NK-92 (cell line): ENCODE measurements around the gene C3orf49.

Experiments
- DNase-seq: peaks from one replicate; lab custom pipeline; 2025; ENCODE audit not compliant: unreplicated experiment; lab: John Stamatoyannopoulos, UW

C3orf49 gene

DNA sequence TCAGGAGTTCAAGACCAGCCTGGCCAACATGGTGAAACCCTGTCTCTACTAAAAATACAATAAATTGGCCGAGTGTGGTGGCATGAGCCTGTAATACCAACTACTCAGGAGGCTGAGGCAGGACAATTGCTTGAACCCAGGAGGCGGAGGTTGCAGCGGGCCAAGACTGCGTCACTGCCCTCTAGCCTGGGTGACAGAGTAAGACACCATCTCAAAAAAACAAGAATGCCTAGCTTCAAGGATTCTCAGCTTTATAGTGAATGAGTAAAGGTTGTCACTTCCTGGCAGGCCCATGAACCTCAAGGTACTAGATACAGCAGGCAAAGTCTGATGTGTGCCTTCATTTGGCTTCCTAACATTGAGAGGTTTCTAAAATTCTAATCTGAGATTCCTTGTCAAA is 30.1 kb downstream of the C3orf49 start:
- no peak for DNase-seq

DNA sequence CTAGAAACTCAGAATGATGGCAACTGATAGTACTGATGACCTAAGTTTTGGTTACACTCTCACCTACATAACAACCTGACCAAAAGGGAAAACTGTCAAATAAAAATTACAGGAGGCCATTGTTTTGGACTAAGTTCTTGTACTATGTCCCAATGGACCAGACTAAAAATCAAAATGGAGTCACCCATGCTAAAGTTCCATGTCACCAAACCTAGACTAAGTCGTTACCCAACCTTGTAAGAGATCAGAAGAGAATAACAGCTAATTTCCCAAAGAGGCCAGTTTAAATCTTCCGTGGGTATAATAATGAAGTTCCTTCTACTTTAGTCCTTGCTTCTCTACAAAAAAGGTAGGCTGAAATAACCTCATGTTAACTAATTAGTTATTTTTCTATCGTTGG is 32.2 kb downstream of the C3orf49 start:
- DNase-seq, result no peak

DNA sequence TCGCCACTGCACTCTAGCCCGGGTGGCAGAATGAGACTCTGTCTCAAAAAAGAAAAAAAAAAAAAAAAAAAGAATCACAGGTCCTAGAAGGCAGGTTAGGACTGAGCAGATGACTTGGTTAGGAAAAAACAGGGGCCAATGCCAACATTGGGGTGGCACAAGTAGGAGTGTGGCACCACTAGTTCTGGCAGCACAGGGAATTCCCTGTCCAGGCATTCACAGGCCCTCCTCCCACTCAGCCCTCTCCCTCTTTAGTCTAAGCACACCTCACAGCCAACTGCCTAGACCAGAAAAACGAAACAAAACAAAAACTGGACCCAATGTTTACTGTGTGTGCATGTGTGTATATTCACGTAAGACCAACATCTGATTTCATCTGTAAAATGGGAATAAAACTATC is 34.0 kb downstream of the C3orf49 start:
- no peak for DNase-seq

DNA sequence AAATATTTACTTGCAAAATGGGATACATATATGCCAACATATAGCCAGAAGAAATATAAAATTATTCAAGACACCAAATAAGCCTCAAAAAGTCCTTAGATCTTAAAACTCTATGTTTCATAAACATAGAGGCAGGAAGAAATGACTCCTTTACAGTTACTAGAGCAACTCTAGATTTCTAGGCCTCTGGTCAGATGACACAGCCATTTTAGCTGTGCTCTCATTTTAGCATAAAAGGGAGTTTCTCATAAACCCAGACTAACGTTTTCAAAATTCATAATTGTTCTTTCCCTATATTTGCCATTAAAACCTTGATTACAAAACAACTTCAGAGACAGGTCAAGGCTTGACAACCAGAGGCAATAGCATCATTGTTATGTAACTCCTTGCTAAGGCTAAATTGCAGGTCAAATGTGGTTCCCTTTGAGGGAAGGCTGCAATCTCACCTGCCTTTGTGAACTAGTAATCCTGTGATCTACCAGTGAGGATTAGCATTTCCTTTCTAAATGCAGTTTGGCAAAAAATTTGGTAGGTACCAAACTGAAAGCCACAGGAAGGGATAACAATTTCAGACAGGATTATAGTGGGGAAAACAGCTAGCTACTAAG is 36.3 kb downstream of the C3orf49 start:
- no peak for DNase-seq

DNA sequence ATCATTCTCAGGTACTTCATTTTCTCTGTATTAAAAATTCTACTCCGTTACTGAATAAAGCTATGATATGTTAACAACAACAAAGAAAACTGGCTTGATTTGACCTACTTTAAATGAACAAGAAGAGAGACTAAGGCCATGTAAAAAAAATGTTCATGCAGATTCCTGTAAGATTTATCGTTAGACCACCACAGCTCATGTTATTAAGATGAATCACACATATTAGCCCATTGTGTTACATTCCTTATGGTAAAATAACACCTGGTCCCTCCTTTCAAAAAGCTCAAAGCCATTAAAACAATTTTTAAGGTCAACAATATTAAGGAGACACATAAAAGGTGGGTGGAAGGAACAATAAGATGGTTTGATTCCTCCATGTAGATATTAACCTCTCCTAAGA is 38.2 kb downstream of the C3orf49 start:
- DNase-seq, result no peak

DNA sequence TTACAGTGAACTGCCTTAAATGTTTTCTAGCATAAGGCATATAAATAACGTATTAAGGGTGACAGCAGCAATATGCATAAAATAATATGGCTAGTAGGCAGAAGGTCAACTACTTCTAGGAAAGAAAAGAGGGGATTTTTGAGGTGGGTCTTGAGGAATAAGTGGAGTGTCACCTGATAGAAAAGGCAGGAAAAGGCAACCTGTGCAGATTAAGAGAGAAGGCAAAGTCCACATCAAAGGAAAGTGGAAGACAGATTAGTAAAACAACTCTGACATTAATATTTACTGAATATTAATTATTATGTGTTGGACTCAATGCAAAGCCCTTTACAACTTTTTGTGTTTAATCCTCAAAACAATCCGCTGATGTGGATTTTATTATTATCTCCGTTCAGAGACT is 41.7 kb downstream of the C3orf49 start:
- no peak for DNase-seq

DNA sequence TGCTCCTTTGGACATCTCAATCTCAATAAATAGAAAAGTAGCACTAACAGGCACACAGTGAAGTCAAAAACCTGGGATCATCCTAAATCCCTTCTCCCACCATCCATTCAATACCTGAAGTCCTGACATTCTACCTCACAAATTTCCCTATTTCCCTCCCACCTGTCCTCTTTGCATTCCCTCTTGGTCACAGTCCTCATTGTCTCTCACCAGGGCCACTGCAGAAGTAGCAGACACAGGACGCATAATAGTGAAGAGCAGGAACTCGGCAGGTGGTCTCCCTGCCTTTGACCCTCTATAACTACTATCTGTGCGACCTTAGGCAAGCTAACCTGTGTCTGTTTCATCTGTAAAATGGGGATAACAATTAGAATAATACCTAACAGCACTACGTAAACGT is 42.2 kb downstream of the C3orf49 start:
- no peak for DNase-seq

DNA sequence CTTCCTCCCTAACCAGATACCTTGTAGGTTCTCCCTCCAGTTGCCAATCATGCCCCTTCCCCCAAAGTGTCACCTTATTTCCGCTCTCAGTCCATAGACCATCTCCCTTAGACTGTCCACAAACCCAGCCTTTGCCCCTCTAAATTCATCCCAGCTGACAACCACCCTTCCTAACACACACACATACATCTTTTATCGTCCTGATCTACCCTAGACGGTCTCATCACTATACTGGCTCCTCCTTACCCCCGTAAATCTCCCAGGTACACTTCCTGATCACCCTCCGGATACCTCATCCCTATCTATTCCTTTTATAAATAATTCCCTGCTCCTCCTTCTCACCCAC is 43.7 kb downstream of the C3orf49 start:
- DNase-seq, result no peak

DNA sequence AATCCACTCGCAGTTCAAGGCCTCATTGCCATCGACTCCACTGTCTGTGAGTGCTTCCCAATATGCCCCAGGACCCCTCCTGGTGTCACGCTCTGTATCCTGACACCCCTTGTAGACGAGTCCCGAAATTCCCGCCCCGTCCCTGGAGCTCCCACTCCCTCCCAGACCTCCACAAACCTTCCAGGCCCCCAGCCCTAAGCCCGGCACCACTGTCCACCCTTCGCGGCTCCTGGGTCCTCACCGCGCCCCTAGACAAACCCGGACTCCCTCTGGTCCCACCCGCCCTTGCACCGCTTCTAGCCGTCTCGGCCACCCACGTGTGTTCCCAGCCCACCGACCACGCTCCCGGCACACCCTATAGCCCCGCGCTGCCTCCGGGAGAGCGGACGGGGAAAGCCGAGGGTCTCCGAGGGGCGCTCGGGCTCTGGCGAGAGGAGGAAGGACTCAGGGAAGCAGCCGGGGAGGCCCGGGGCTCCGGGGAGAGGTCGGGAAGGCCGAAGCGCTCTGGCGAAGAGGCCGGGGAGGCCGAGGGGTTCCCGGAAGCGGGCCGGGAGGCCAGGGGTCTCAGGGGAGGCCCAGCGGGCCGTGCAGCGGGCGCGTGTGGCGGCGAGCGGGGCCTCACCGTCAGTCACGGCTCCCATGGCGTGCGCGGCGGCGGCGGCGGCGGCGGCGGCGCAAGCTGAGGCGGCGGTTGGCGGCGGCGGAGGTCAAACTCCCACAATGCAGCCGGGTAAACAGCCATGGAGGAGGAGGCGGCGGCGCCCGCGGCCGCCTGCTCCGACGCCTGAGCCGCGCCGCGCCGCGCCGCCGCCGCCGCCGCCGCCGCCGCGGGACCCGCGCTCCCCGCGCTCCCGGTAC is 44.3 kb downstream of the C3orf49 start, which contains the start of the genes ATXN7 and THOC7:
TSS of gene ATXN7 (plus strand) at position 718 of the 858 bp plus-strand sequence. CDS start 48,732 bp downstream, outside the sequence.
TSS of gene THOC7 (minus strand) at position 656 of the 858 bp plus-strand sequence. CDS start at position 641, 15 bp downstream.
- DNase-seq, result no peak

DNA sequence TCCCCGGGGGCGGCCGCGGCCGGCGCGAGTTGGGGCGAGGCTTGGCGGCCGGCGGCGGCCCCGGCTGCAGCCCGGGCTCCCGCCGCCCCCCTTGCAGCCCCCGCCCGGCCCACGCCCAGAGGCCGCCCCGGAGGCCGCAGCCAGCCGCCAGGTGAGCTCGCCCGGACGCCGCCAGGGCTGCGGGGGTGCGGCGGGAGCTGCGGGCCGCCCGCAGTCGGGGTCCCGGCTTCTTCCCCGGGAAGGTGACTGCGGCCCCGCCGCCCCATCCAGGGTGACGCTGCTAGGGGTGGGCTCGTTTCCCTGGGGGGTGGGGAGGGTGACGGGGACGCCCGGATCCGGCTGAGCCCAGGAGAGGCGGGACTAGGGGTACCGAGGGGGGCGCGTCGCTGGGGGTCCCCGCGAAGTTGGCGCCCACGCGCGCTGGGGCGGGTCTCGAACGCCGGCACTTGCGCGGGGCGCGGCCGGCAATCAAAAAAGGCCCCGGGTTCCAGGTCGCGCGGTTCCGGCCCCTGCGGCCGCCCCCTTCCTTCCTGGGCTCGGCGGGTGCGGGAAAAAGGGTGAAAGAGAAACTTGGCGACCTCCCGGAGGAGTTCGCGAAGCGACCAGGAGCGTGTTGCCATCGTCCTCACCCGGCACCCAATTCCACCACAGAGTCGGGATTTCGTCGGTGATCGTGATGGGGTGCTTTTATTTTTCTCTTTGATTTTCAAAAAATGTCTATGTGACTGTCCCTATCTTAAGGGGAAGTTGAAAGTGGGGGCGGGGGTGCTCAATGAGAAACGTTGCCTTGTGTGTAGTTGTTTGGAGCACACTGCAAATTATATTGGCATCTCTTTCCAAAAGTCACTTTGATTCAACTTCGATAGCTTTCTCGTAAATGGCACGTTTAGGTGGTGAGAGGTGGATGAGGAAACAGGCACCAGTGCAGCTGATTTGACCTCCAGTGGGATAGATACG is 45.2 kb downstream of the C3orf49 start:
- no peak for DNase-seq

DNA sequence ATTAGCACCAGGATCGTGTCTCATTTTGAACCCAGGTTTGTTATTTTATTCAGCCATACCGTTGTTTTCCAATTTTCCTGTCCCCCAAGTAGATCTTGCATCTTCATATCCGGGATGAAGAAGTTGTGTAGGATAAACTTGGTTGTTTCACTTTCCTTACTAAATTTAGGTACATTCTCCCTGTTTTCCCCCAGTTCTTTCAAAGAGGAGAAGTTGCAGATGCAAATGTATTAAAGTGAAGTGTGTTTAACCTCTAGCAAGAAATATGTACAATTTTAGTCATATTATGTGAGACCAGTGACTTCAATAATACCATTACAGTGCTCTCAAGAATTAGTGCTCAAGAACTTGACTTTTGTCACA is 45.8 kb downstream of the C3orf49 start:
- DNase-seq, result no peak

DNA sequence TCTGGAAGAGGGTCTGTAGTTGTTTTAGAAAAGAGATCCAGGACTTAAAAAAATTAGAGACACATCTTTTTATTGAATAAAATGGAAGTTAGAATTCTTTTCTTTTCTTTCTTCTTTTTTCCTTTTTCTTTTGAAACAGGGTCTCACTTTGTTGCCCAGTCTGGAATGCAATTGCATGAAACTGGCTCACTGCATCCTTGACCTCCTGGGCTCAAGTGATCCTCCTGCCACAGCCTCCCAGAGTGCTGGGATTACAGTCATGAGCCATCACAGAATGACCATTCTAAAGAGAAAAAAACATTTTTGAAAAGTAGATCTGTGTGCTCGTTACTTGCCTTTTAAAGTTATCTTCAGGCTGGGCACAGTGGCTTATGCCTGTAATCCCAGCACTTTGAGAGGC is 48.1 kb downstream of the C3orf49 start:
- no peak for DNase-seq

DNA sequence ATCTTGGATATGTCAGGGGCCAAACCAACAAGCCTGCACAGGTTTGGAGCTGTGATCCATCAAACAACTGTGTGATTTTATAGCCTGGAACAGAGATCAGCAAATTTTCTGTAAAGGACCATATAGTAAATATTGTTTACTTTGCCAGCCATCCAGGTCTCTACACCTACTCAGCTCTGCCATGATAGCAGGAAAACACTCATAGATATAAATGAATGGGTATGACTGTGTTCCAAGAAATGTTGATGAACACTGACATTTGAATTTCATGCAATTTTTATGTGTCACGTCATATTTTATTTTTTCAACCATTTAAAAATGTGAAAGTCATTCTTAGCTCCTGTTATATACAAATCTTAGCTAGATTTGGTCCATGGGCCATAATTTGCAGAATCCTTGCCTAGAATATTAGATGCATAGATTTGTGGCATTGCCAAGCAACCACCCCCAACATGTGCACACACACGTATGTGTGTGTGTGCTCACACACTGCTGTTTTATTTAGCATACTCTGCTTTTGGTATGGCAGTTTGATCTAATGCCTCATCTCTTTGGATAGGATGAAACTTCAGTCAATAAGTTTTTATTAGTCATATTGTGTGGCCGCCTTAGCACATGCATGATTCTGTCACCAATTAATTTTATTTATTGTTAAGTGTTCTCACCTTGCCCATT is 51.0 kb downstream of the C3orf49 start:
- no peak for DNase-seq

DNA sequence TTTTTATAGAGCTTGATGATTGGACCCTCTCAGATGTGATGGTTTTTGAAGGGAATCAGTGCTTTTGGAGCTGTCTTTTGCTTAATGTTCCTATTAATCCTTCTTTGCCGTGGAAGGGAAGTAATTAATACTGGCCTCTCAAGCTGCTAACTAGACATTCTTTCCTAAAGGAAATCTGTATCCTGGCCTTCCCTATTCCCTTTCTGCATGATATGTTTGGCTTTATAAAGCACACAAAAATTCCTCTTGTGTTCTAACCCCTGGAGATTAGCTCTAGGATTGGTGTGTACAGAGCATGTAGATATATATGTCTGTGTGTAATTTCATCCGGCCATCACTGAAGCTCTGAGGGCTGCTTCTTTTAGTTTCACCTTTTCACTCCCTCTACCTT is 51.5 kb downstream of the C3orf49 start:
- DNase-seq, result no peak

DNA sequence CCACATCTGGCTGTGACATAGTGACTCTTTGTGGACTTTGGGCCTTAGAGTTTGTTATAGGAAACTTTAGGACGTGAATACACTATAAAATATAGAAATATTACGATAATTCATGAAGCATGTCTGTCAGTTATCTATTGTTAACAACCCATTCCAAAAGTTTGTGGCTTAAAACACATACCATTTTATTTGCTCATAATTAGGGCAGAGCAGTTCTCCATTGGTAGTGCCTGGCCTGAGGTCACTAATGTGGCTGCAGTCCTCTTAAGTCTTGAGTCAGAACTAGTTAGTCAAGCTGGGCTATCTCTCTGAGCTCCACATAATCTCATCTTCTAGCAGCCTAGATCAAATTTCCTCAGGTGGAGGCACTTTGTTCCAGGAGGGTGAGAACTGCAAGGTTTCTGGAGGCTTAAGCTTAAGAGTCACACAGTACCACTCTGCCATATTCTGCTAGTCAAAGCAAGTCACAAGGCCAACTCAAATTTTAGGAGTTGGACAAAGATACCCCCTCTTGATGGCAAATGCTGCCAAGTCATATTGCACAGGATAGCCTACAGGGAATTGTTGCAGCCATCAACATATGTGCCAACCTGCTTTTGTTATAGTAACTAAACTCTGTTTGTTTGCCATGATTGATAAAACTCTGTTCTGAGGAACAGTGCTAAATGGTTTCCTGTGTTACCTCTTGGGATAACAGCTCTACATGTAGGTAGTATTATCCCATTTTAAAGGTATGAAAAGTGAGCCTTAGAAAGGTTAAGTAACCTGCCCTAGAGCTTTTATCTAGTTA is 53.2 kb downstream of the C3orf49 start:
- DNase-seq, result no peak

DNA sequence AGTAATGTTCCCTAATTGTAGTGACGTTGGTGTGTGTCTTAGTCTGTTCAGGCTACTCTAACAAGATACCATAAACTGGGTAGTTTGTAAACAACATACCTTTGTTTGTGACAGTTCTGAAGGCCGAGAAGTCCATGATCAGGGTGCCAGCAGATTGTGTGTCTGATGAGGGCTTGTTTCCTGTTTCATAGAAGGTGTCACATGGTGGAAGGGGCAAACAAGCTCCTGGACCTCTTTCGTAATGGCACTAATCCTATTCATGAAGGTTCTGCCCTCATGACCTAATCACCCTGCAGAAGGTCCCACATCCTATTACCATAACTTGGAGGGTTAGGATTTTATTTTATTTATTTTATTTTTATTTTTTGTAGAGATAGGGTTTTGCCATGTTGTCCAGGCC is 55.7 kb downstream of the C3orf49 start:
- DNase-seq, result no peak

DNA sequence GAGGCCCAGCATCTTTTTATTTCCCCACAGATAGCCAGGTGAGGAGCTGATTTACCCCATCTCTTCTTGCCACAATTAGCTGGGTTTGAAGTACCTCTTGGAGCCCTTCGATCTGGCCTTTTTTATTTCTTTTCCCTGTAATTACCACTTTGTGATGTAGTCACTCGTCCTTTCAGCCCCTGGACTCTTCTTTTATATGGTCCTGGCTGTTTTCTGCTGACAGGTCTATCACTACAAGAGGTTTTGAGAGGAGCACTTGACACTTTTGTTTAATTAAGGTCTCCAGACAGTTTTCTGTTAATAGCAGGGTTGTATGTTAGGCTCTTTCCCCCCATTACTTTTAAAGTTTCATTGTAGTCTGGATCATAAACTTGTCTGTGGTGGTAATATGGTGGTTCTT is 56.4 kb downstream of the C3orf49 start:
- no peak for DNase-seq

DNA sequence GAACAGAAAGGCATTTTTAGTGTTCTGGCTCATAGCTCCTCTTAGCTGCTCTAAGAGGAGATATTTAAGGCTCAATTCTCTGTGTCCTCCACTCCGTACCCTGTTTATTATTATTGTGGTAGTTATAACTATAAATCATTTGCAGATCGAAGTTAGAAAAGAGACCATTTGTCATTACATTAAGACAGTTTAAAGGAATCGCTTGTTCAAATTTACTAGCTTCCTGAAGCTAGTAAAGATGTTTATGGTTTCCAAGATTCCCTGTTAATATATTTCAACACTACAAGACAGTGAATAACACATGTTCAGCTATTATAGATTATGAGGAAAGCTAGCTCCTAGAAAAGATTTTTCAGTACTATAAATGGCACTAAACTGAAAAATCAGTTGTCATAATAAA is 57.2 kb downstream of the C3orf49 start:
- DNase-seq, result no peak

DNA sequence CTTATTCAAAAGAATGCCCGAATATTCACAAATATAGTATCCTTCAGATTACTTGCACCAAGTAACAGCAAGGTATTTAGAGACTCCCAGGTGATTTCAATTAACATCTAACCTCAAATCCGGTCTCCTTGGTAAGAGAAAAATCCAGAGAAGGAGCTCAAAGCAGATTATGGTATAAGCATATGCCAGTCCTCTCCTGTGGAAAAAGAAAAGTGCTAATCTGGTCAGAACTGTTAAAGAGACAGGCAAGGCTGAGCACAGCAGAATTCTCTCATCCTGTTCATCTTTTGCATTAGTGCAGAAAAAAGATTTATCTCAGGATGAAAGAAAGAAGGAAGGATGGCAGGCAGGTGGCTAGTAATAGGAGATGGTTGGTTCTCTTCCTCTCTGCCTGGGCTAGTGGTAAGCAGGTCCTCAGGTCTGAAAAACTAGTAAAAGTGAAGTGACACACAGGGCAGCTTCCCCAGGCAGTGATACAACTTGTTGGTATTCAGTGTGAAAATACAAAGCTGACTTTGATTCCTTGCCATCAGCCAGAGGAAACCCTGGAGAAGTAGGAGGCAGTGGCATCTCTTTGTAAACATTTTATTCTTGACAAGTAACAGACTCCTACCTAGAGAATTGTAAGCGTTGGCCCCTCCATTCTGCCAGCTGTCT is 58.8 kb downstream of the C3orf49 start:
- no peak for DNase-seq
